GM18861 (cell line): Measurements from ENCODE around the gene TUBGCP2.
A peak's percentile ranks its signal among the peaks of the same experiment; 100 is the strongest.
"Not testable (repeated sequence)": the region's sequence is repeated elsewhere in the genome, so short reads cannot be mapped to it uniquely, and the experiment has no call there.

ENCODE experiments used
- ATAC-seq: cut with Tn5 transposase; IDR thresholded peaks from one replicate; pipeline ENCODE4 v1.9.1; 2021; ENCODE audit not compliant: unreplicated experiment

The TUBGCP2 gene

DNA sequence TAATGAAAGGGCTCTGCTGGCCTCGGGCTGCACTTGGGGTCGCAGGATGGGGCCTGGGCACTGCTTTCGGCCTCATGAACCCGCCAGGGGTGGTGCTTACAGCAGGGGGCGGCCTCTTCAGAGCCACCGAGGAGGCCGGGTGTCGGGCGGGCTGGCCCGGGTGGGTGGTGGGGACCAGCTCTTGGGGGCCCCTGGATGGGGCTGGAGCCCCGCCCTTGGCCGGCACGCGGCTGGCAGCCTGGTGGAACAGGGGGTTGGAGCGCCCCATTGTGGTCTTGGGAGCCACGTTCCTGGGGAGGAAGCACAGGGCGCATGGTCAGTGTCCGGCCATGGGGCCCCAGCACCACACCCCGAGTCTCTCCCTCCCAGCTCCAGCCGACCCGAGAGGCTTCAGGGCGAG, 40.8 kb downstream of the TUBGCP2 start:
- ATAC-seq: no peak

DNA sequence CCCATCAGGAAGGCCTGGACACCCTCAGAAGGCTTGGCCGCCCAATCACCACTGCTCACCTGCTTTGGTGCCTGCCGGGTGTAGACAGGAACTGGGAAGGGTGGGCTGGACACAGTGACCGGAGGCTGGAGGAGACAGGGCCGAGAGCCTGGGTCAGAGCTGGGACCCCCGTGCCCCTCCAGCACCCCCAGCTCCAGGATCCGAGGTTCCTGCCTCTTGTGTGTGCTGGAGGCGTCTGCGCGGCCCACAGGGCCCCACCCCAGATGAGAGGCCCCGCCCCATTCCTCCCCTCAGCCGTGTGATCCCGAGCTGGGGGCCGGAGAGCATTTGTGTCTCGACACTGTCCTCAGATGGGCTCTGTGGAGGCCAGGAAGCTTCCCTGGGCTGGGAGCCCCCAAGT, 41.4 kb downstream of the TUBGCP2 start:
- no peak for ATAC-seq

DNA sequence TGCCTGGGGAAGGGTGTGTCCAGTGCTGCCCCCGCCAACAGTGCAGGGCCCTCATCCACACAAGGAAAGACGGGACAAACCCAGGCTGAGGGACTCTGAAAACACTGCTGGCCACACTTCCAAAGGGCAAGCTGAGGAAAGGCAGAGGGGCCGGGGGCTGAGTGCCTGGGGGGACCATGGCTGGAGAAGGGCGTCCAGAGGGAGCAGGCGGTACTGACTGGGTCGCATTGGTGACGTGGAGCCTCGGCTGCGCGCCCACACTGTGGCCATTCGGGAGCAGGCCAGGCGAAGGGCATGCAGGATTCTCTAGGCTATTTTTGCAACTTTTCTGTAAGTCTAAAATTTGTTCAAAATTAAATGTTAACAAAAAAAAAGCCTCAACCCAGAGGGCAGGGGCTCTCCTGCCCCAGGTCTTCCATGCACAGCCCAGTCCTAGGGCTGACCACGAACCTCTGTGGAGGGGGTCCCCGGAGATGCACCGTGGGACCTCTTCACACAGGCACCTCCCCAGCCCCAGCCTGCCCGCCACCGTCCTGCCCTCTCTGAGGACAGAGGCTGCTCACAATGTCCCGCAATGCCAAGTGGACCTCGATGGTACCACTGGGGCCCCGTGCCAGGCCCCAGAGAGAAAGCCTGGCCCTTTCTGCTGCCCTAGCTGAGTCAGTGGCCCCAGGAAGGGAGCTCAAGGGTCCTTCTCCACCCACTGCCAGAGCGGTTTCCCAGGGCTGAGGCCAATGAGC, 42.4 kb downstream of the TUBGCP2 start:
- ATAC-seq: no peak

DNA sequence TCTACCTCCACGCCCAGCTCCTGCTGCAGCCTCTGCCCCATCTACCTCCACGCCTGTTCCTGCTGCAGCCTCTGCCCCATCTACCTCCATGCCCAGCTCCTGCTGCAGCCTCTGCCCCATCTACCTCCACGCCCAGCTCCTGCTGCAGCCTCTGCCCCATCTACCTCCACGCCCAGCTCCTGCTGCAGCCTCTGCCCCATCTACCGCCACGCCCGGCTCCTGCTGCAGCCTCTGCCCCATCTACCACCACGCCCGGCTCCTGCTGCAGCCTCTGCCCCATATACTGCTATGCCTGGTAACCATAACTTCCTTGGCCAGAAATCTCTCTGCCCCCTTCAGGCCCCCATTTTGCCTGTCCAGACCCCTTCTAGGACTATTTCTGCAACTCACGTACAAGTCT, 43.6 kb downstream of the TUBGCP2 start:
- ATAC-seq: not testable (repeated sequence)

GRCh38 chr10:133264461-133264860, 44.2 kb downstream of the TUBGCP2 start:
- ATAC-seq: no peak

- ATAC-seq: no peak
Observed at GRCh38 chr10:133263674-133264073, 45.0 kb downstream of the TUBGCP2 start.

GRCh38 chr10:133262696-133263095, 46.0 kb downstream of the TUBGCP2 start:
- ATAC-seq: no peak

DNA sequence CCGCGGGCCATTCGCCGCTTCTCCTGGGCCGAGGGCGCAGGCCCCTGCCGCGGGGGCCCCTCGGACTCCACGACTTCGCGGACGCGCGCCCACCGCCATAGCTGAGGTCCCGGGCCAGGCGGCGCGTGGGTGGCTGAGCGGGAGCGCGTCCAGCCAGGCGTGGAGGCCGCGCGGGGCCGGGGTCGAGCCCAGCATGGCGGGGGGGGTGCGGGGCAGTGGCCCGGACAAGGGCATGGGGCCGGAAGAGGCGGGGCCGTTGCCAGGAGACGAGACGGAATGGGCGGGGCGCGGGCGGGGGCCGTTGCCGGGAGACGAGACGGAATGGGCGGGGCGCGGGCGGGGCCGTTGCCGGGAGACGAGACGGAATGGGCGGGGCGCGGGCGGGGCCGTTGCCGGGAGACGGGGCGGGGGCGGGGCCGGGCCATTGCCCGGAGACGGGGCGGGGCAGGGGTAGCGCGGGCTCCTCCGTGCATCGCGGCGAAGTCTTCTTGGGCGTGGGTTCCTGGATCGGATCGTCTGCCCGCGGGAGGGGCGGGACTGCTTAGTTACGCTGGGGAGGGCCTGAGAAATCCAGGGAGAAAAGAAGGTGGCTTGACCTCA, 46.8 kb downstream of the TUBGCP2 start:
- peak; percentile 14 for ATAC-seq

DNA sequence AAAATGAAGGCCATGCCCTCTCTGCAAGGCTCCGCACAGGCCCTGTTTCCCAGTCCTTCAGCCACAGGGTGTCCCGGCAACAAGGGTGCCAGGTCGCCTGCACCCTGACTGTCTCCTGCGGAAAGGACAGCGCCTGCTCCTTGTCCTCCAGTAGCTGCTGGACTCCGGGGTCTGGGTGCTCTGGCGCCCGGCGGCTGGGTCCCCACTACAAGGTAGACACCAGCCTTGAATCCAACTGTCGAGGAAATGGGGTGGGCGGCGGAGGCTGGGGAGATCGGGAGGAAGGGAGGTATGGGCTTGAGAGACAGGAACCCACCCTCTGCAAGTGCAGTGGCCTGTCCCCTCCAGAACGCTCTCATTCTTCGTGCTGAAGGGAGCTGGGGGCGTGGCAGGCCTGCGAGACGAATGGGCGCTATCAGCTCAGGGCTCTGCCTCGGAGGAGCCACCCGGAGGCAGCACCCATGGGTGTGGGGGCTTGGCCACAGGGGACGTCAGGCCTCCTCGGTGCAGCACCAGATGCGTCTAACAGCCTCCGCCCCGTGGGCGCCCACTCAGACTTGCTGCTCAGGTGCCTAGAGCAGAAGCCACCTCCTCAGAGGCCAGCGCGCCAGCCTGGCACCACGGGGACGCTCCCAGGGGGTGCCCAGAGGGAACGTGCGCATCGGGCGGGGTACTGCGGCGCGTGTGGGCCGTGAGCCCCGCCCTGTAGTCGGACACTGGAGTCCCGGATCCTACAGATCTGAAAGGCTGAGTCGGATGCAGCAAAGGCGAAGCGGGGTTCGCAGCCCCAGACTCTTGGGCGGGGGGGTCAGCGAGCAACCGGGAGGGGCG, 47.6 kb downstream of the TUBGCP2 start:
- ATAC-seq: peak; percentile 49

- ATAC-seq: no peak
Observed at GRCh38 chr10:133259602-133259989, 49.1 kb downstream of the TUBGCP2 start.

GRCh38 chr10:133258818-133259601, 49.7 kb downstream of the TUBGCP2 start:
- no peak for ATAC-seq

DNA sequence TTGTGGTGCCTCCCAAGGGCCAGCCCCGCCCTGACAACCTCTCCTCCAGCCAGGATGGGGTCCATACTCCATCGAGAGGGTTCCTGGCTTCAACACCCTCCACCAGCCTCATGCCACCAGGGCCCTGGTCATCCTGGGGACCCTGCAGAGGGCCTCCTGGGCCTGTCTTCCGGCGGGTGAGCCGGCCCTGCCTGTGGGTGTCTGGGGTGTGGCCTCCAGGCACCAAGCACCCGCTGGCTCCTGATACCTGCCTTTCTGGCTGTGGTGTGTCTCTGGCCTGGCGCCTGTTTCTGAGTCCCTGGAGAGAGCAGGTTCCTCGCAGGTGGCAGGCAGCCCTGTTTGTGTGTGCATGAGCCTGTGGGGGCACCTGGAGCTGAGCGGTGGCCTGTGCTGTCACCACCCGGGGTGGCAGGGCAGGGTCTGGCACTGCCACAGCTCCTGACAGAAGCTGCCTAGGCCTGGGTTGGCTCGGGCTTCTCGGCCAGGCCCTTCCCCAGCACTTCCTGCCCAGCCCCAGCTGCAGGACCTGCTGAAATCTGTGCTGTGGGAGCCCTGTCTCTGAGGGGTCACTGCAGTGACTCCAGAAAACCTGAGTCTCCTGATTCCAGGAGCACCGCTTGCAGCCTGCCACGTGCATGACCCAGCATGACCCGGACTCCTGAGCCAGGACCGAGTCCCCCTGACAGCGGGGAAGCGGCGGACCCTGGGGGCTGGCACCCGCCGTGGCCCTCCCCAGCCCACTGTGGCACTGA, 50.4 kb downstream of the TUBGCP2 start:
- ATAC-seq: no peak

- ATAC-seq: no peak
Observed at GRCh38 chr10:133257489-133258065, 51.1 kb downstream of the TUBGCP2 start.

GRCh38 chr10:133255323-133255722, 53.3 kb downstream of the TUBGCP2 start:
- ATAC-seq: no peak

- no peak for ATAC-seq
Observed at GRCh38 chr10:133254421-133255120, 54.1 kb downstream of the TUBGCP2 start.

DNA sequence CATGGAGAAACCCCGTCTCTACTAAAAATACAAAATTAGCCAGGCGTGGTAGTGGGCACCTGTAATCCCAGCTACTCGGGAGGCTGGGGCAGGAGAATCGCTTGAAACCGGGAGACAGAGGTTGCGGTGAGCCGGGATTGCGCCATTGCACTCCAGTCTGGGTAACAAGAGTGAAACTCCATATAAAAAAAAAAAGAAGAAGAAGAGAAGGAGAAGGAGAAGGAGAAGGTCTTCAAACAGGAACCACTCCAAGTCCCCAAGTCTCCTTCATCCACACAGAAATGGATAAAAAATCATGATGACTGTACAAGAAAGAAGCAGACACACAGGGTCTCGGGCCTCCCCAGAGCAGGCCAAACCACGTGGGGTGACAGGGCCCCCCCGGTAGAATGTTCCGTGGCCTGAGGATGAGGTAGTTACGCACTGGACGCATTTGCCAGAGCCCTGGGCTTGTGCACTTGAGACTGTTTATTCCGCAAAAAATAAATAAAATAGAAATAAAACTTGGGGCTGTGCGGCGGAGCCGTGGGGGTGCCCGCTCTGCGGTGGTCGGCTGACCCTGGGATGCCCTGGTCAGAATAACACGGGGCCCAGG, 55.2 kb downstream of the TUBGCP2 start:
- ATAC-seq: no peak

DNA sequence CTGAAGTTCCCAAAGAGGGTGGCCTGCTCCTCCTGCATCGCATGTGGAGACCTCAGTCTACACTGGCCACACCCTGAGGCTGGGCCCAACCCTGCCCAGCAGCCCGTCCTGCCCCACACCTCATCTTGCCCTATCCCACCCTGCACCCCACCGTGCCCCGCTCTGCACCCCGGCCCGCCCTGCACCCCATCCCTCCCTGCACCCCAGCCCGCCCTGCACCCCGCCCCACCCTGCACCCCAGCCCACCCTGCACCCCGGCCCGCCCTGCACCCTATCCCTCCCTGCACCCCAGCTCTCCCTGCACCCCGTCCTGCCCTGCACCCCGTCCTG, 56.5 kb downstream of the TUBGCP2 start:
- no peak for ATAC-seq

DNA sequence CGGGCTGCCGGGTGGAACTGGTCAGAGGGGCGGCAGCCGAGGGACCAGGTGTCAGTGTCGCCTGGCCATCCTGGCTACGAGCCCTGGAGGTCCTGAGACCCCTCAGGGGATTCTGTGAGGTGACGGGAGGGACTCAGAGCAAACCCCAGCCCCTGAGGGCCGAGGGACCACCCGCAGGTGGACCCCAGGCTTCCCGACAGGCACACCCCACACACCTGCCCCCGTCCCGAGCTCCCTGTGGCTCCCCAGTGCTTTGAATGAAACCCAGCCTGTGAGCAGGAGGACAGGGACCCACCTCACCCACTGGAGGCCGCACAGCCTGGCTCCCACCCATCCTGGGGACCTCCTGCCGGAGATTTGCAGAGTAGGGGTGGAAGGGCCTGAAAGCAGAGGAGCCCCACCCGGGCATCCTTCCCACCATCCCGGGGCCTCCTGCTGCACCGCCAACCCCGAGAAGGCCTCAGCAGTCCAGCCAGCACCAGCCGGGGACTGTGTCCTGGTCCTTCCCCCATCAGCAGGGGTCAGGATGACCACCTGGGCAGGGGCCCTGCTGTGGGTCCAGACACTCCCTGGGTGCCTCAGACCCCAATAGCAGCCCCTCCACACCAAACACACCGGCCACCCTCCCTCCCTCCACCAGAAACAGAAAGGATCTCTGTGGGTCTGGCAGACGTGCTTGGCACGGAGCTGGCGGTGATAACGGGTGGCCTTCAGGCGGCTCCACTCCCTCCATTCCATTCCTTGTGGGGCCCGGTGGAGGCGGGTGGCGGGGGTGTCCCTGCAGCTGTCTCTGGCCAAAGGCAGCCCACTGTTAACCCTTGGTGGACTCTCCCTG, 57.1 kb downstream of the TUBGCP2 start:
- ATAC-seq: no peak
